Measurements from ENCODE around the gene TEAD1. TPM values are rescaled to one million over a fixed set of nuclear protein-coding genes. Genes with fewer than 3 reads are reported as not detected.

TEAD1 gene
- total RNA-seq, 2 experiments from 2014 or later = 0.11 TPM; not detected in 1

DNA sequence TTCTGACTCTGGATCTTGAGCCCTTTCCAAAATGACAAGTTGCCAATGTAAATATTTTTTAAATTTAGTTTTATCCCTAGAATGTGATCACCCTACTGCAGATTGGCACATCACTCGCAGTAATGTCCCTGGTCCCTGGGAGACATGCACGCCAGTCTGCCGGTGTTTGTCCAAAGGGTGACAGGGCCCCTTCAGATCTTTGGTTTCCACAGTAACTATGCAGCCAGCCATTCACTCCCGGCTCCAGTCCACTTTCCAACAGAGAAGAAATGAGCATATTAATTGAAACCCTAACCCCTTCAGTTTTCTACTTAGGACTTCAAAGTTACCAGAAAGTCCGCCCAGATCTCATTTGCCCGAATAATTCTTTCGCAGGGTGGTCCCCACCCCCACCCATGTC is 309.1 kb downstream of the TEAD1 start:
- H3K36me3 Mint-ChIP-seq (ENCODE audit: low read depth) = no peaks in the 10 kb centered on the region
- Histone ChIP-seq H3K27me3 (ENCODE audit: control insufficient read depth in 1 of 2, insufficient read depth in 2 of 2, low read length in 2 of 2) (peaks cover 0 to 12% of the 10 kb centered on the region in 2 experiments), H3K9me3 (ENCODE audit: control insufficient read depth in 1 of 2, insufficient read depth in 1 of 2, low read length in 2 of 2) (no peaks in the 10 kb centered on the region), H3K27ac (ENCODE audit: low read depth in 1 of 2, low read length in 2 of 2) (no peak overlapping the region), H3K4me3 (ENCODE audit: low read length) (no peak overlapping the region), H3K36me3 (ENCODE audit: insufficient read depth, low read length) (no peaks in the 10 kb centered on the region), H3K4me1 (ENCODE audit: insufficient read depth, low read length) (no peaks in the 10 kb centered on the region)
- no peaks in the 10 kb centered on the region for H3K4me1 Mint-ChIP-seq (ENCODE audit: low read depth)
- H3K27ac Mint-ChIP-seq = no peak overlapping the region
- ChIA-PET CTCF (no interaction called here), POLR2A (no interaction called here)
- intact Hi-C loops (cut with DNase I, micrococcal nuclease) = no loop called here
- peaks cover 38% of the 10 kb centered on the region for H3K27me3 Mint-ChIP-seq
- H3K4me3 Mint-ChIP-seq = no peak overlapping the region
- ATAC-seq (ENCODE audit: poor library complexity) (no peak), DNase-seq (no peak)
- TF ChIP-seq, protein P1, sequence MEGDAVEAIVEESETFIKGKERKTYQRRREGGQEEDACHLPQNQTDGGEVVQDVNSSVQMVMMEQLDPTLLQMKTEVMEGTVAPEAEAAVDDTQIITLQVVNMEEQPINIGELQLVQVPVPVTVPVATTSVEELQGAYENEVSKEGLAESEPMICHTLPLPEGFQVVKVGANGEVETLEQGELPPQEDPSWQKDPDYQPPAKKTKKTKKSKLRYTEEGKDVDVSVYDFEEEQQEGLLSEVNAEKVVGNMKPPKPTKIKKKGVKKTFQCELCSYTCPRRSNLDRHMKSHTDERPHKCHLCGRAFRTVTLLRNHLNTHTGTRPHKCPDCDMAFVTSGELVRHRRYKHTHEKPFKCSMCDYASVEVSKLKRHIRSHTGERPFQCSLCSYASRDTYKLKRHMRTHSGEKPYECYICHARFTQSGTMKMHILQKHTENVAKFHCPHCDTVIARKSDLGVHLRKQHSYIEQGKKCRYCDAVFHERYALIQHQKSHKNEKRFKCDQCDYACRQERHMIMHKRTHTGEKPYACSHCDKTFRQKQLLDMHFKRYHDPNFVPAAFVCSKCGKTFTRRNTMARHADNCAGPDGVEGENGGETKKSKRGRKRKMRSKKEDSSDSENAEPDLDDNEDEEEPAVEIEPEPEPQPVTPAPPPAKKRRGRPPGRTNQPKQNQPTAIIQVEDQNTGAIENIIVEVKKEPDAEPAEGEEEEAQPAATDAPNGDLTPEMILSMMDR (IDR thresholded peaks at IDR 0.05) = no peak
- H3K9me3 Mint-ChIP-seq = no peaks in the 10 kb centered on the region

- H3K27ac Mint-ChIP-seq = no peak overlapping the region
- Histone ChIP-seq H3K27ac (ENCODE audit: low read depth in 1 of 2, low read length in 2 of 2) (no peak overlapping the region), H3K4me3 (ENCODE audit: low read length) (no peak overlapping the region), H3K27me3 (ENCODE audit: control insufficient read depth in 1 of 2, insufficient read depth in 2 of 2, low read length in 2 of 2) (peaks cover 0 to 10% of the 10 kb centered on the region in 2 experiments), H3K36me3 (ENCODE audit: insufficient read depth, low read length) (no peaks in the 10 kb centered on the region), H3K4me1 (ENCODE audit: insufficient read depth, low read length) (no peaks in the 10 kb centered on the region), H3K9me3 (ENCODE audit: control insufficient read depth in 1 of 2, insufficient read depth in 1 of 2, low read length in 2 of 2) (no peaks in the 10 kb centered on the region)
- no peaks in the 10 kb centered on the region for H3K9me3 Mint-ChIP-seq
- no peak overlapping the region for H3K4me3 Mint-ChIP-seq
- POLR2A ChIA-PET = no interaction called here
- no peaks in the 10 kb centered on the region for H3K36me3 Mint-ChIP-seq (ENCODE audit: low read depth)
- TF ChIP-seq, protein P1 (IDR thresholded peaks at IDR 0.05) = no peak
- H3K27me3 Mint-ChIP-seq = peaks cover 28% of the 10 kb centered on the region
- DNase-seq (no peak), ATAC-seq (ENCODE audit: poor library complexity) (no peak)
- CTCF ChIA-PET = no interaction called here
- H3K4me1 Mint-ChIP-seq (ENCODE audit: low read depth) = no peaks in the 10 kb centered on the region
- intact Hi-C loops (cut with DNase I, micrococcal nuclease) = no loop called here
Measured at GRCh38 chr11:12986194-12986898, 312.1 kb downstream of the TEAD1 start.

DNA sequence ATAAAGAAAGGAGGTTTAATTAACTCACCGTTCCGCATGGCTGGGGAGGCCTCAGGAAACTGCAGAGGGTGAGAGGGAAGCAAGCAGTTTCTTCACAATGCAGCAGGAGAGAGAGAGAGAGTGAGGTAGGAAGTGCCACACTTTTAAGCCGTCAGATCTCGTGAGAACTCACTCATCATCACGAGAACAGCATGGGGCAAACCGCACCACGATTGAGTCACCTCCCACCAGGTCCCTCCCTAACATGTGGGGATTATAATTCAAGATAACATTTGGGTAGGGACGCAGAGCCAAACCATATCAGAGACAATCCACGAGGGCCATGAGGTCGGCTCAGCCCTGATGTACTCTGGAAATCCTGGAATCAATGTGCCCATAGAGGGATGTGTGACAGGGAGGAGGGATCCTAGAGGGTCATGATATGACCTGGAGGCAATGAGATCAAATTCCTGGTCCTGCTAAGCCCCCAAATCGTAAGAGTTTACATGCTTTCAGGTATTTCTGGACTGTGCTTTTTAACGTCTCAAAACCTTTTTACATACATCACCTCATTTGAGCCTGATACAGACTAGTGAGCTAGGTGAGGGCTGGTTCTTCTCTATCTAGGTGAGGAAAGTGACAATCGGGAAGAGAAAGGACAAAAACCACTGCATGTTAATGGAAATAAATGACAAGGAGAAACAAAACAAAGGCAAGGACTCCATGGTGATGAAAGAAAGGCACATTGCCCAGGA is 315.4 kb downstream of the TEAD1 start:
- Histone ChIP-seq H3K4me3 (ENCODE audit: low read length) (no peak overlapping the region), H3K27me3 (ENCODE audit: control insufficient read depth in 1 of 2, insufficient read depth in 2 of 2, low read length in 2 of 2) (peaks cover 0 to 7% of the 10 kb centered on the region in 2 experiments), H3K27ac (ENCODE audit: low read depth in 1 of 2, low read length in 2 of 2) (no peak overlapping the region), H3K36me3 (ENCODE audit: insufficient read depth, low read length) (no peaks in the 10 kb centered on the region), H3K4me1 (ENCODE audit: insufficient read depth, low read length) (no peaks in the 10 kb centered on the region), H3K9me3 (ENCODE audit: control insufficient read depth in 1 of 2, insufficient read depth in 1 of 2, low read length in 2 of 2) (no peaks in the 10 kb centered on the region)
- intact Hi-C loops (cut with DNase I, micrococcal nuclease) = no loop called here
- ATAC-seq (ENCODE audit: poor library complexity) = no peak
- ChIA-PET POLR2A (no interaction called here), CTCF (no interaction called here)
- DNase-seq = peak in 1 of 14 experiments; percentile 3
- H3K27me3 Mint-ChIP-seq = peaks cover 23% of the 10 kb centered on the region
- TF ChIP-seq, protein P1 (IDR thresholded peaks at IDR 0.05) = no peak
- H3K36me3 Mint-ChIP-seq (ENCODE audit: low read depth) = no peaks in the 10 kb centered on the region
- H3K27ac Mint-ChIP-seq = no peak overlapping the region
- no peak overlapping the region for H3K4me3 Mint-ChIP-seq
- H3K9me3 Mint-ChIP-seq = no peaks in the 10 kb centered on the region
- no peaks in the 10 kb centered on the region for H3K4me1 Mint-ChIP-seq (ENCODE audit: low read depth)
